H1 (cell line): Measurements from ENCODE around the gene CDK5RAP2.

Experiments
- EZH2 ChIP-seq: fragments of 200-600 bp; sonication (generic); IDR thresholded peaks from 2 replicates; pipeline ENCODE4 v1.7.1; 2012; ENCODE audit warnings: low read depth, mild to moderate bottlenecking, moderate library complexity, low read length, inconsistent platforms; ENCODE audit not compliant: severe bottlenecking
- KDM1A ChIP-seq: fragments of 200-600, 300-600 bp; sonication (generic); IDR thresholded peaks from 2 replicates; pipeline ENCODE4 v1.7.1; 2016; ENCODE audit warnings: mild to moderate bottlenecking, low read length, borderline replicate concordance
- KDM5A ChIP-seq: fragments of 200-600 bp; IDR thresholded peaks from 2 replicates; pipeline ENCODE4 v1.7.1; 2012; ENCODE audit warnings: mild to moderate bottlenecking, low read length, inconsistent platforms, mixed read lengths
- MAFK ChIP-seq: IDR thresholded peaks from 2 replicates; pipeline ENCODE4 v1.6.1; 2012; ENCODE audit warnings: low read depth, mild to moderate bottlenecking, improper control_type of control experiment, low read length
- RNF2 ChIP-seq: fragments of 200-900, 300-1000 bp; sonication (generic); IDR thresholded peaks from 2 replicates; pipeline ENCODE4 v1.7.1; 2016; ENCODE audit warnings: borderline replicate concordance, low read depth, mild to moderate bottlenecking, antibody characterized with exemption, low read length; ENCODE audit not compliant: poor library complexity, severe bottlenecking; ENCODE audit errors: missing control alignments
- RXRA ChIP-seq: IDR thresholded peaks from 2 replicates; pipeline ENCODE4 v1.6.1; 2011; ENCODE audit warnings: low read depth, mild to moderate bottlenecking, low read length, moderate library complexity; ENCODE audit not compliant: insufficient read depth
- SP1 ChIP-seq: IDR thresholded peaks from 2 replicates; pipeline ENCODE4 v1.6.1; 2011; ENCODE audit warnings: low read depth, low read length
- SUZ12 ChIP-seq: fragments of 200-600 bp; sonication (generic); IDR thresholded peaks from 2 replicates; pipeline ENCODE4 v1.6.1; 2012; ENCODE audit warnings: mild to moderate bottlenecking, inconsistent platforms, low read length, moderate library complexity, mixed read lengths
- TAF7 ChIP-seq: optimal IDR thresholded peaks from 2 replicates; pipeline ENCODE3; 2011; ENCODE audit warnings: low read depth, mild to moderate bottlenecking, inconsistent platforms, low read length, moderate library complexity, borderline replicate concordance
- TCF12 ChIP-seq: IDR thresholded peaks from 2 replicates; pipeline ENCODE4 v1.6.1; 2011; ENCODE audit warnings: low read depth, mild to moderate bottlenecking, low read length
- TF ChIP-seq, protein P1 (sequence below): IDR thresholded peaks from 2 replicates; pipeline ENCODE4 v1.6.1; 2012; ENCODE audit warnings: inconsistent platforms
- TF ChIP-seq, protein P2 (sequence below), 3 experiments: IDR thresholded peaks; 1 replicate in 2 of 3; 2 replicates in 1 of 3; pipeline versions ENCODE4 v1.5.1 to v1.6.1; 2011; ENCODE audit warnings: low read length in 3 of 3, mild to moderate bottlenecking in 3 of 3, inconsistent platforms in 2 of 3, low read depth in 1 of 3, moderate library complexity in 1 of 3; ENCODE audit not compliant: insufficient read depth in 1 of 3; ENCODE audit errors: control extremely low read depth in 1 of 3

DNA sequence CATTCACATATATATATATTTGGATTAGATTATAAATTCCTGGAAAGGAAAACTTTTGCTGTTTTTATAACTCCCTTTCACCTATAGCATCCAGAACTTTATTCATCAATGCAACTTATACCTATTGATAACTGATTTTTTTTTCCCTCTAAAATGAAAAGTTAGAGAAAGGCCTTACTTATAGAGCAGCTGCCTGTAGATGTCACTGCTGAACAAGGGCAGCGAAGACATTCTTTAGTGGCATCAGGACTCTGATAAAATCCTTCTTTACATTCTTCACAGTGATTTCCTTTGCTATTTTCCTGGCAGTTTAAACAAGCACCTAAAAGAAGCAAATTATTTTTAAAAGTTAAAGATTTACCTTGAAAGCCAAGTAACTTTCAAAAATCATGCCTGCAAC, 32.3 kb upstream of the CDK5RAP2 start:
- TF ChIP-seq EZH2: no peak
- no peak for TF ChIP-seq RNF2
- TF ChIP-seq, protein P1, sequence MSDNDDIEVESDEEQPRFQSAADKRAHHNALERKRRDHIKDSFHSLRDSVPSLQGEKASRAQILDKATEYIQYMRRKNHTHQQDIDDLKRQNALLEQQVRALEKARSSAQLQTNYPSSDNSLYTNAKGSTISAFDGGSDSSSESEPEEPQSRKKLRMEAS: no peak
- TF ChIP-seq TCF12: no peak
- TF ChIP-seq, protein P2, sequence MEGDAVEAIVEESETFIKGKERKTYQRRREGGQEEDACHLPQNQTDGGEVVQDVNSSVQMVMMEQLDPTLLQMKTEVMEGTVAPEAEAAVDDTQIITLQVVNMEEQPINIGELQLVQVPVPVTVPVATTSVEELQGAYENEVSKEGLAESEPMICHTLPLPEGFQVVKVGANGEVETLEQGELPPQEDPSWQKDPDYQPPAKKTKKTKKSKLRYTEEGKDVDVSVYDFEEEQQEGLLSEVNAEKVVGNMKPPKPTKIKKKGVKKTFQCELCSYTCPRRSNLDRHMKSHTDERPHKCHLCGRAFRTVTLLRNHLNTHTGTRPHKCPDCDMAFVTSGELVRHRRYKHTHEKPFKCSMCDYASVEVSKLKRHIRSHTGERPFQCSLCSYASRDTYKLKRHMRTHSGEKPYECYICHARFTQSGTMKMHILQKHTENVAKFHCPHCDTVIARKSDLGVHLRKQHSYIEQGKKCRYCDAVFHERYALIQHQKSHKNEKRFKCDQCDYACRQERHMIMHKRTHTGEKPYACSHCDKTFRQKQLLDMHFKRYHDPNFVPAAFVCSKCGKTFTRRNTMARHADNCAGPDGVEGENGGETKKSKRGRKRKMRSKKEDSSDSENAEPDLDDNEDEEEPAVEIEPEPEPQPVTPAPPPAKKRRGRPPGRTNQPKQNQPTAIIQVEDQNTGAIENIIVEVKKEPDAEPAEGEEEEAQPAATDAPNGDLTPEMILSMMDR (IDR thresholded peaks at IDR 0.05; ENCODE audit: control extremely low read depth in 1 of 3, insufficient read depth in 1 of 3, low read depth in 1 of 3, low read length in 3 of 3): peak in 2 of 3 experiments; percentile 24 to 52; a peak in 2 of 4 replicates
- TF ChIP-seq SUZ12: no peak
- no peak for TF ChIP-seq KDM5A
- no peak for TF ChIP-seq SP1
- no peak for TF ChIP-seq MAFK
- no peak for TF ChIP-seq RXRA
- TF ChIP-seq KDM1A: no peak
- no peak for TF ChIP-seq TAF7
